DOHH2 (cell line): ENCODE results near the gene PDE4A.
A peak's percentile ranks its signal among the peaks of the same experiment; 100 is the strongest.

Experiments used
- H3F3A ChIP-seq: fragments of 200-600 bp; sonication (generic), shearing (Covaris generic); 2 replicates; pipeline ENCODE4 v1.6.0; 2016; ENCODE audit warnings: antibody characterized with exemption, mild to moderate bottlenecking; ENCODE audit not compliant: control insufficient read depth, insufficient read depth
- H3K27ac ChIP-seq: fragments of 200-600 bp; sonication (generic); 2 replicates; pipeline ENCODE4 v1.5.1; 2014; ENCODE audit warnings: low read depth, mild to moderate bottlenecking, low read length, moderate library complexity
- H3K27me3 ChIP-seq: fragments of 200-600 bp; sonication (generic); 2 replicates; pipeline ENCODE4 v1.6.1; 2014; ENCODE audit warnings: mild to moderate bottlenecking, low read length, mixed read lengths; ENCODE audit not compliant: control insufficient read depth
- H3K36me3 ChIP-seq: fragments of 200-600 bp; sonication (generic); 2 replicates; pipeline ENCODE4 v1.6.1; 2014; ENCODE audit warnings: mild to moderate bottlenecking, low read length, moderate library complexity, mixed read lengths; ENCODE audit not compliant: control insufficient read depth
- H3K4me1 ChIP-seq: fragments of 200-600 bp; sonication (generic); 2 replicates; pipeline ENCODE4 v1.6.1; 2014; ENCODE audit warnings: mild to moderate bottlenecking, low read length, mixed read lengths; ENCODE audit not compliant: control insufficient read depth
- H3K4me2 ChIP-seq: fragments of 200-600 bp; sonication (generic); 2 replicates; pipeline ENCODE4 v1.6.0; 2014; ENCODE audit warnings: mild to moderate bottlenecking, low read length, moderate library complexity
- H3K4me3 ChIP-seq: fragments of 200-600 bp; sonication (generic); 2 replicates; pipeline ENCODE4 v1.5.1; 2014; ENCODE audit warnings: mild to moderate bottlenecking, low read length, mixed read lengths
- H3K79me2 ChIP-seq: fragments of 200-600 bp; sonication (generic); 2 replicates; pipeline ENCODE4 v1.6.1; 2014; ENCODE audit warnings: mild to moderate bottlenecking, low read length, mixed read lengths; ENCODE audit not compliant: control insufficient read depth
- H3K9me2 ChIP-seq: fragments of 200-600 bp; sonication (generic); replicated peaks from 2 replicates; pipeline ENCODE4 v1.6.1; 2014; ENCODE audit warnings: mild to moderate bottlenecking, low read length, mixed read lengths; ENCODE audit not compliant: control insufficient read depth
- H3K9me3 ChIP-seq: fragments of 200-600 bp; sonication (generic); 2 replicates; pipeline ENCODE4 v1.6.1; 2014; ENCODE audit warnings: antibody characterized with exemption, low read length, mixed read lengths; ENCODE audit not compliant: control insufficient read depth, insufficient read depth
- H4K20me1 ChIP-seq: fragments of 200-600 bp; sonication (generic); 2 replicates; pipeline ENCODE4 v1.6.0; 2014; ENCODE audit warnings: low read depth, mild to moderate bottlenecking, antibody characterized with exemption, low read length, moderate library complexity; ENCODE audit not compliant: control insufficient read depth, insufficient read depth
- CTCF ChIP-seq: fragments of 200-600 bp; sonication (generic); IDR thresholded peaks from one replicate; pipeline ENCODE4 v1.5.1; 2014; ENCODE audit warnings: antibody characterized with exemption, mild to moderate bottlenecking, low read depth, low read length; ENCODE audit not compliant: poor library complexity, severe bottlenecking
- EZH2phosphoT487 ChIP-seq: fragments of 200-600 bp; sonication (generic); IDR thresholded peaks from 2 replicates; pipeline ENCODE4 v1.6.1; 2017; ENCODE audit warnings: borderline replicate concordance, mild to moderate bottlenecking, antibody characterized with exemption, low read length, moderate library complexity, mixed read lengths

The PDE4A gene

GRCh38 chr19:10384580-10384979 is 35.8 kb upstream of the PDE4A start:
- TF ChIP-seq CTCF (no peak), EZH2phosphoT487 (no peak)
- Histone ChIP-seq H3K27me3 (no peaks in the 10 kb centered on the region), H4K20me1 (no peaks in the 10 kb centered on the region), H3K9me3 (no peaks in the 10 kb centered on the region), H3K4me2 (no peak overlapping the region), H3K36me3 (peaks cover 11% of the 10 kb centered on the region), H3K27ac (no peak overlapping the region), H3K4me1 (peaks cover 14% of the 10 kb centered on the region), H3K79me2 (peaks cover 9% of the 10 kb centered on the region), H3F3A (no peaks in the 10 kb centered on the region), H3K4me3 (no peak overlapping the region), H3K9me2 (no peaks in the 10 kb centered on the region)

GRCh38 chr19:10388957-10389356 is 31.4 kb upstream of the PDE4A start:
- H3K4me2 ChIP-seq: no peak overlapping the region
- H3K36me3 ChIP-seq: peaks cover 44% of the 10 kb centered on the region
- 0 out of 2 replicates have a peak, but pooled peaks cover 4% of the 10 kb centered on the region for H4K20me1 ChIP-seq
- H3K9me3 ChIP-seq: no peaks in the 10 kb centered on the region
- no peak overlapping the region for H3K4me3 ChIP-seq
- peaks cover 3% of the 10 kb centered on the region; the same call in 1 of the 2 replicates for H3K4me1 ChIP-seq
- no peak overlapping the region for H3K27ac ChIP-seq
- no peaks in the 10 kb centered on the region for H3K9me2 ChIP-seq
- H3K27me3 ChIP-seq: no peaks in the 10 kb centered on the region
- H3K79me2 ChIP-seq: no peaks in the 10 kb centered on the region; the same call in 1 of the 2 replicates
- peak; percentile 99 for TF ChIP-seq CTCF
- TF ChIP-seq EZH2phosphoT487: no peak
- H3F3A ChIP-seq: peaks cover 16% of the 10 kb centered on the region

- no peaks in the 10 kb centered on the region for H3K9me2 ChIP-seq
- no peak overlapping the region for H3K27ac ChIP-seq
- H3K4me3 ChIP-seq: no peak overlapping the region
- H3K9me3 ChIP-seq: no peaks in the 10 kb centered on the region
- no peaks in the 10 kb centered on the region for H3K27me3 ChIP-seq
- H3K4me2 ChIP-seq: no peak overlapping the region
- H3K79me2 ChIP-seq: no peaks in the 10 kb centered on the region; the same call in 1 of the 2 replicates
- peaks cover 16% of the 10 kb centered on the region for H3F3A ChIP-seq
- TF ChIP-seq EZH2phosphoT487 (no peak), CTCF (peak; percentile 39)
- 0 out of 2 replicates have a peak, but pooled peaks cover 4% of the 10 kb centered on the region for H4K20me1 ChIP-seq
- H3K4me1 ChIP-seq: peaks cover 3% of the 10 kb centered on the region; the same call in 1 of the 2 replicates
- H3K36me3 ChIP-seq: peaks cover 48% of the 10 kb centered on the region
Observed at GRCh38 chr19:10389863-10390262, 30.5 kb upstream of the PDE4A start.
